ENCODE data around the gene AFF3.
A peak's percentile ranks its signal among the peaks of the same experiment; 100 is the strongest.

The AFF3 gene

GRCh38 chr2:99850084-99850710 lies 292.2 kb downstream of the AFF3 start:
- DNase-seq = no peak

GRCh38 chr2:99846462-99847107 lies 295.8 kb downstream of the AFF3 start:
- DNase-seq = no peak

GRCh38 chr2:99845296-99845695 lies 297.1 kb downstream of the AFF3 start:
- no peak for DNase-seq

- no peak for DNase-seq
These were observed 299.9 kb downstream of the AFF3 start for GRCh38 chr2:99842451-99842850.

- no peak for DNase-seq
These were observed 300.6 kb downstream of the AFF3 start for GRCh38 chr2:99841749-99842148.

GRCh38 chr2:99840831-99841230 lies 301.6 kb downstream of the AFF3 start:
- no peak for DNase-seq

- no peak for DNase-seq
These were observed 305.4 kb downstream of the AFF3 start for GRCh38 chr2:99836690-99837605.

- no peak for DNase-seq
These were observed 308.0 kb downstream of the AFF3 start for GRCh38 chr2:99834426-99834825.

- no peak for DNase-seq
These were observed 308.7 kb downstream of the AFF3 start for GRCh38 chr2:99833586-99834201.

- no peak for DNase-seq
These were observed 309.5 kb downstream of the AFF3 start for GRCh38 chr2:99832926-99833325.

- no peak for DNase-seq
These were observed 310.6 kb downstream of the AFF3 start for GRCh38 chr2:99831772-99832171.

GRCh38 chr2:99827296-99827999 lies 314.9 kb downstream of the AFF3 start:
- DNase-seq = peak in 1 of 6 experiments; percentile 28

GRCh38 chr2:99825630-99826029 lies 316.8 kb downstream of the AFF3 start:
- DNase-seq = no peak

- DNase-seq = no peak
These were observed 317.6 kb downstream of the AFF3 start for GRCh38 chr2:99824758-99825157.

- no peak for DNase-seq
These were observed 319.7 kb downstream of the AFF3 start for GRCh38 chr2:99822474-99823207.

- DNase-seq = no peak
These were observed 320.4 kb downstream of the AFF3 start for GRCh38 chr2:99821984-99822383.

GRCh38 chr2:99821572-99821971 lies 320.8 kb downstream of the AFF3 start:
- no peak for DNase-seq

- DNase-seq = no peak
These were observed 321.4 kb downstream of the AFF3 start for GRCh38 chr2:99821039-99821438.

- DNase-seq = no peak
These were observed 322.6 kb downstream of the AFF3 start for GRCh38 chr2:99819766-99820165.

GRCh38 chr2:99818842-99819241 lies 323.5 kb downstream of the AFF3 start:
- DNase-seq = peak in 1 of 6 experiments; percentile 4

GRCh38 chr2:99816908-99817307 lies 325.5 kb downstream of the AFF3 start:
- DNase-seq = no peak

GRCh38 chr2:99812426-99812825 lies 330.0 kb downstream of the AFF3 start:
- DNase-seq = no peak

All from stimulated activated naive CD4-positive, alpha-beta T cell (primary cell).